T-helper 2 cell treated with Interferon-gamma antibody and Interleukin-4, amounts not matched to agents 5 μg/mL and 100 μg/mL, for 36 hours (primary cell): ENCODE data around the gene ANKH.

Experiments
- DNase-seq: peaks from one replicate; pipeline ENCODE4 v3.0.0; 2021; ENCODE audit warnings: low spot score
- H3K27ac Mint-ChIP-seq: one replicate; pipeline ENCODE4 v1.8.0; 2021; ENCODE audit warnings: mild to moderate bottlenecking, mixed read lengths
- H3K27me3 Mint-ChIP-seq: one replicate; pipeline ENCODE4 v1.8.0; 2021; ENCODE audit warnings: low read depth, mixed read lengths
- H3K36me3 Mint-ChIP-seq: one replicate; pipeline ENCODE4 v1.8.0; 2021; ENCODE audit warnings: low read depth, mixed read lengths
- H3K4me1 Mint-ChIP-seq: one replicate; pipeline ENCODE4 v1.8.0; 2021; ENCODE audit warnings: low read depth, mixed read lengths
- H3K4me3 Mint-ChIP-seq: one replicate; pipeline ENCODE4 v1.8.0; 2022; ENCODE audit warnings: mild to moderate bottlenecking, moderate library complexity, mixed read lengths
- H3K9me3 Mint-ChIP-seq: one replicate; pipeline ENCODE4 v1.8.0; 2021; ENCODE audit warnings: mixed read lengths

ANKH gene

DNA sequence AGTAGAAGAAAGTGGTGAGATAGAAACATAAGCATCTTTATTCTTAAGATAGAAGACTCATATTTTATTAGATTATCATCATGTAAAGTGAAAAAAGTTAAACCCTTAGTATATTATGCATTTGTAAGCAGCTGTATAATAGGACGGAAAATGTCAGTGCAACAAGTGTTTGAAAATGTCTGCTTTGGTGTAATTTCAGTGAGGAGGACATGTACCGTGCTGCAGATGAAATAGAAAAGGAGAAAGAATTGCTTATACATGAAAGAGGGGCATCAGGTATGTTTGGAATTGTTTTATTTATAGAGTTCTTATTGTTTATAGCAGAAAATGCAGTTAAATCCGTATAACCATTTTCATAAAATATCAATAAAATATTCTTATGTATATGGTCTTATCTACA lies 198.1 kb downstream of the ANKH start:
- no peak overlapping the region for H3K27ac Mint-ChIP-seq
- peaks cover 41% of the 10 kb centered on the region for H3K36me3 Mint-ChIP-seq
- H3K4me3 Mint-ChIP-seq, result no peak overlapping the region
- H3K27me3 Mint-ChIP-seq, result no peaks in the 10 kb centered on the region
- no peaks in the 10 kb centered on the region for H3K9me3 Mint-ChIP-seq
- no peak for DNase-seq
- peaks cover 69% of the 10 kb centered on the region for H3K4me1 Mint-ChIP-seq

DNA sequence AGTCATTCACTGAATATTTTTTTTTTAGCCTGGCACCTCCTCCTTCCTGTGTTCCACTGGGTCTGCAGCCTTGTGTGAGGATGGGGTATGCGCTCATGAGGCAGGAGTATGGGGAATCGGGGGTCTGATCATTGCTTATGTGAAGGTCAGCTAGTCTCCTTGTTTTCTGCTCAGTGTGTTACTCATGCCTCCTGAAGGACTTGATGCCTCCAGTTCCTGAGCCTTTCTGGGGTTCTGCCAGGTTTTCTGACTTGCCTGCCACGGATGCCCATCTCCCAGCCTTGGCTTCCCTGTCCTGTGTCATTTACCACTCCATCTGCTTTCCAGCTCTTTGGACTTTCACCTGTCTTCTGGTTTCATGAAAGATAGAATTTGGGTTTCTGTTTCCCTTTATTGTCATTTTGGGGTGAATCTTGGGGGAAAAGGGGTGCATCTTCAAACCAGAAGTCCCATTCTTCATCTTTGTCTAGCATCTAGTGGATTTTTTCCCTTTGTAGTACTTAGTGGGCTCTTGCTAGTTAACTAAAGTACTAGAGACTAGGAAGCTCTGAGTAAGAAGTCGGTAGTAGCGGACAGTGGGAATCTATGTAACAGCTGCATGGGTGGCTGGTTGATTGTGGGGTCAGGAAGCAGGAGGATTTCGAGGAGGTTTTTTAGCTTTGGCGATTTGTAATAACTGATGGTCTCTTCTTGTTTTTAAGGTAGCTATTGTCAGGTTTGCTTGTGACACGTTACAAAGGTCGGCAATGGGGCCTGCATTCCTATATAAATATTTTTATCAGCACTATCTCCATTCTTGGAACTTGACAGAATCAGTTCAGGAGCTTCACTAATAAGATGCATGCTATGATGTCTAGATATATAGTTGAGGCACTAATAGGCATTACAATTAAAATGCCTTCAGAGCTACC lies 198.8 kb downstream of the ANKH start:
- no peak for DNase-seq
- Mint-ChIP-seq H3K4me3 (no peak overlapping the region), H3K4me1 (peaks cover 70% of the 10 kb centered on the region), H3K27ac (peak overlapping the region; percentile 60), H3K36me3 (peaks cover 41% of the 10 kb centered on the region), H3K27me3 (no peaks in the 10 kb centered on the region), H3K9me3 (no peaks in the 10 kb centered on the region)

DNA sequence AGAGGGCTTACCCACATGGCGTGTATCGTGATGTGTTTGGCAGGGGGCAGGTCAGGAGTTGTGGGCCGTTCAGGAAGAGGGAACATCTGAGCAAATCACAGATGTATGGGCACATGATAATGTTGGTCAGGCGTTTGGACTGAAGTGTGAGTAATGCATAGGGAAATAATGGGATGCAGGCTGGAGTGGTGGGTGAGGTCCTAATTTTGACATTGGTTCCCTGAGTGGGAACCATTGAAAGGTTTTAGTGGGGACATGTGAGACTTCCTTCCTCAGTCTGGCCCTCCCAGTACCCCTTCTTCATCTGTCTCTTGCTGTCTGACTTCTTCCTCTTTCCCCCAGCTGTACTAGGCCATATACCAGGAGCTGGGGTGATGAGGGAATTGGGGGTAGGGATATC lies 199.5 kb downstream of the ANKH start:
- DNase-seq, result no peak
- peak overlapping the region; percentile 51 for H3K27ac Mint-ChIP-seq
- H3K27me3 Mint-ChIP-seq, result no peaks in the 10 kb centered on the region
- H3K36me3 Mint-ChIP-seq, result peaks cover 37% of the 10 kb centered on the region
- no peaks in the 10 kb centered on the region for H3K9me3 Mint-ChIP-seq
- H3K4me3 Mint-ChIP-seq, result peak overlapping the region; percentile 10
- H3K4me1 Mint-ChIP-seq, result peaks cover 76% of the 10 kb centered on the region

DNA sequence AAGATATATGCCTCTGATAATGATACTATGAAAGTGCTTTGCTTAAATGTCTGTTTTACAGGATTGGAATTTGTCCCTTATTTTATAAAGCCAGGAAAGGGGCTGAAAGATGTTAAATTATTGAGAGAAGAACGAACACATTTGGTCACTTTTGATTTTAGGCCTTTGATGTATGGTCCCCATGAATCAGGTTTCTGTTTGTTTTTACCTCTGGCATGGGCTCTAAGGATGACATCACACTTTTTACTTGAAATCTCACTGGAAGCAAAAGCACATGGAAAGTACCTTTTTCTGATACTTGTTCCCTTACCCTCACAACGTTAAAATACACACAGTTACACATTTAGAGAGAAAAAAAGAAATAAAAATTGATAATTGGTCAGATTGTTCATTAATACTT lies 200.2 kb downstream of the ANKH start:
- H3K4me3 Mint-ChIP-seq, result peak overlapping the region; percentile 54
- peaks cover 79% of the 10 kb centered on the region for H3K4me1 Mint-ChIP-seq
- no peaks in the 10 kb centered on the region for H3K27me3 Mint-ChIP-seq
- H3K9me3 Mint-ChIP-seq, result no peaks in the 10 kb centered on the region
- H3K36me3 Mint-ChIP-seq, result peaks cover 41% of the 10 kb centered on the region
- H3K27ac Mint-ChIP-seq, result peak overlapping the region; percentile 83
- no peak for DNase-seq

DNA sequence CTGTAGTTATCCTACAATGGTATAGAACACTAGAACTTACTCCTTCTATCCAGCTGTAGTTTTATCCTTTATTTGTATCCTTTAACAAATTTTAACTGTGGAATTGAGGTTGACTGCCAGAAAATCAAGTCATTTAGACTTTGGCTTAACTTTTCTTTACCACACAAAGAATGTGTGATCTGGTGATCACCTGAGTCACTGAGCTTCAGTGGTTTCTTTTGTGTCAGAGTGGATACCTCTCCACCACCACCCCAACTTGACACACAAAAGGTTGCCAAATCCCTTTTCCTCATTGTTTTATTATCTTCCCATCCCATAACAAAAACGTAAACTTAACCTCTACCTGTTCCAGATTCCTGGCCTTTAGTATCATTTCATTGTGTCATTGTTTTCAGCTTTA lies 201.6 kb downstream of the ANKH start:
- no peaks in the 10 kb centered on the region for H3K9me3 Mint-ChIP-seq
- peaks cover 35% of the 10 kb centered on the region for H3K36me3 Mint-ChIP-seq
- no peak overlapping the region for H3K4me3 Mint-ChIP-seq
- DNase-seq, result no peak
- H3K27ac Mint-ChIP-seq, result no peak overlapping the region
- no peaks in the 10 kb centered on the region for H3K27me3 Mint-ChIP-seq
- H3K4me1 Mint-ChIP-seq, result peaks cover 71% of the 10 kb centered on the region

DNA sequence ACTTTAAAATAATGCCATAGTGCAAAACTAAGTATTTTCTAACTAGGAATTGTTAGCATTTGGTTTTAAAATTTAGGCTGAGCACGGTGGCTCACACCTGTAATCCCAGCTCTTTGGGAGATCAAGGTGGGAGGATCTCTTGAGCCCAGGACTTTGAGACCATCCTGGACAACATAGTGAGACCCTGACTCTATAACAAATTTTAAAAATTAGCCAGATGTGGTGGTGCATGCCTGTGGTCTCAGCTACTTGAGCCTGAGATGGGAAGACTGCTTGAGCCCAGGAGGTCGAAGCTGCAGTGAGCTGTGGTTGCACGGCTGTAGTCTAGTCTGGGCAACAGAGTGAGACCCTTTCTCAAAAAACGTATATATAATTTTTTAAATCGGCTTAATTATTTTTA lies 202.2 kb downstream of the ANKH start:
- Mint-ChIP-seq H3K27me3 (no peaks in the 10 kb centered on the region), H3K4me1 (peaks cover 69% of the 10 kb centered on the region), H3K4me3 (no peak overlapping the region), H3K36me3 (peaks cover 32% of the 10 kb centered on the region), H3K9me3 (no peaks in the 10 kb centered on the region), H3K27ac (no peak overlapping the region)
- no peak for DNase-seq

DNA sequence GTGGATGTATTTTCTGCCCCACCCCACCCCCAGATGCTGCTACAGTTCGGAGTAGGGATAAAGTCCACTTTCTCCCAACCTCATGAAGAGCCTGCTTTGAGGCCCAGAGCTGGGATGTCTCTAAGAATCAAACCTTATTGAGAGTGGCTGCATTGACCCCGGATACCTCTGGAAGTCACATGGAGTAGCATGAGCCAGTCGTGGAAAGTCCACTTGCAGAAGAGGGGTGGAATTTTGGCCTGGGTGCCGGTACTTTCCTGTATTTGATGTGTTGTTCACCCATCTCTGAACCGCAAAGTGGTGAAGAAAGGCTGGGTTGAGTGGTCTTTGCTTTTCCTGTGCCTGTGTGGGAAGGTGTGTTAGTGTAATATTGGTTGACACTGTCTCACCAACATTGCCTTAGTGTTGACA lies 203.4 kb downstream of the ANKH start:
- no peaks in the 10 kb centered on the region for H3K27me3 Mint-ChIP-seq
- H3K4me3 Mint-ChIP-seq, result peak overlapping the region; percentile 96
- peaks cover 64% of the 10 kb centered on the region for H3K4me1 Mint-ChIP-seq
- H3K27ac Mint-ChIP-seq, result peak overlapping the region; percentile 75
- H3K36me3 Mint-ChIP-seq, result peaks cover 25% of the 10 kb centered on the region
- no peaks in the 10 kb centered on the region for H3K9me3 Mint-ChIP-seq
- no peak for DNase-seq

DNA sequence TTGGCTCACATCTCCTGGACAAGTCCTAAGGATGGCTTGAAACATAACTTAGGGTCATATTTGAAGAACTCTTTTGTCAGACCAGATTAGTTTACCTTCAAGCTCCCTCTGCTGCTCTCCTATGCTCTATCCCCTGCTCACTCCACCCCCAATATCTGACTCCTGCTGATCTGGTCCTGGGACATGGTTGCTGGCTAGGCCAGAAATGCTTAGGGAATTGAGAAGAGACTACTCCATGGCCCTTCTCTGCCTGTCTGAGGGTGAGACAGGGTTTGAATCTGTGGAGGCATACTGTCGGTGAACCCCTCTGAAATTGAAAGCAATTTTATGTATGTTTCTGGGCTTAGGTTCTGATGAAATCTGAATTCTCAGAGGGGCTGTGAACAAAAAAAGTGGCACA lies 203.8 kb downstream of the ANKH start:
- H3K27ac Mint-ChIP-seq, result peak overlapping the region; percentile 75
- peak overlapping the region; percentile 96 for H3K4me3 Mint-ChIP-seq
- peaks cover 27% of the 10 kb centered on the region for H3K36me3 Mint-ChIP-seq
- H3K9me3 Mint-ChIP-seq, result no peaks in the 10 kb centered on the region
- peaks cover 65% of the 10 kb centered on the region for H3K4me1 Mint-ChIP-seq
- no peaks in the 10 kb centered on the region for H3K27me3 Mint-ChIP-seq
- DNase-seq, result no peak

DNA sequence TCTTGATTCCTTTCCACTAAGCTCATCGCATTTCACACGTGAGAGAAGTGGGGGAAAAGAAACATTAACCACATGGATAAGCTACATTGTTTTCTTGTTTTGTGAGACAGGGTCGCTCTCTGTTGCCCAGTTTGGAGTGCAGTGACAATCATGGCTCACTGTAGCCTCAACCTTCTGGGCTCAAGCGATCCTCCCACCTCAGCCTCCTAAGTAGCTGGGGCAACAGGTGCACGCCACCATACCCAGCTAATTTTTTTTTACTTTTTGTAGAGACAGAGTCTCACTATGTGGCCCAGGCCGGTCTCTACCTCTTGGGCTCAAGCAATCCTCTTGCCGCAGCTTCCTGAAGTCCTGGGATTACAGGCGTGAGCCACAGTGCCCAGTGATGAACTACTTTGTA lies 204.3 kb downstream of the ANKH start:
- Mint-ChIP-seq H3K4me3 (peak overlapping the region; percentile 96), H3K9me3 (no peaks in the 10 kb centered on the region), H3K4me1 (peaks cover 64% of the 10 kb centered on the region), H3K27me3 (no peaks in the 10 kb centered on the region), H3K36me3 (peaks cover 30% of the 10 kb centered on the region), H3K27ac (peak overlapping the region; percentile 2)
- no peak for DNase-seq

DNA sequence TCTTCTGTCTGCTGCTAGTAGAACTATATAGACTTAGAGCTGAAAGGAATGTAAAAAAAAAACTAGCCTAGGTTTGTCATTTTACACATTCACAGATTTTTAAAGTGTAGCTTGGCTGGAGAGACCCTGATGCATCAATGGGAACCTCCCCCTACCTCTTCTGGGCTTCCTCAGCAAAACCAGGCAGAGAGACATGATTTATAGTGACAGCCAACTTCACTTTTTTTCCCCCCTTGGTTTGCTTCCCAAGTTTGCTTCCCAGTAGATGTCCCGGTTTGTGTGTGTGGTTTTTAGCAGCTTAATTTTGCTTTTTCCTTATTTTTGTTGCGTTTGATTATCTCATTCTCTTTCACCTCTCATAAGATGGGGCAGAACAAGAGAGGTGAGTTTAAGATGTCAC lies 205.2 kb downstream of the ANKH start:
- H3K36me3 Mint-ChIP-seq, result peaks cover 28% of the 10 kb centered on the region
- peaks cover 58% of the 10 kb centered on the region for H3K4me1 Mint-ChIP-seq

DNA sequence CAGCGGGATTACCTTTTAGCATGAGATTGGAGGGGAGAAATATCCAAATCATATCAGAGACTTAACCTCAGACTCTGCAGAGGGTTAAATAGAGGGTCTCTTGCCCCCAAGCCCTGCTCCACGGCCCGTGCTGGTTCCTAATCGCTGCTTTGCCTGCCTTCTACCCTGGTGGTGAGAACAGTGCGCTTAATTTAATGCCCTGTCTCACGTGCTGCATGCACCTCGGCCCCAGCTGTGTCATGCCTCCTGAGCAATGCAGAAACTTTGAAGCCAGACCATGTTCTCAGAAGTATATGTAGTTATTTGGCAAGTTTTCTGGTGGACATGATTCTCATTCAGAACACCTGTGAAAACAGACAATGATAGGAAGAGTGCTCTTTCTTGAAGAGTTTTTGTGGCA lies 205.6 kb downstream of the ANKH start:
- Mint-ChIP-seq H3K4me1 (peaks cover 58% of the 10 kb centered on the region), H3K4me3 (peak overlapping the region; percentile 96), H3K36me3 (peaks cover 26% of the 10 kb centered on the region), H3K27ac (peak overlapping the region; percentile 92), H3K9me3 (no peaks in the 10 kb centered on the region), H3K27me3 (no peaks in the 10 kb centered on the region)
- DNase-seq, result no peak

More for the DNA sequence above, 205.2 kb downstream of the ANKH start:
- Mint-ChIP-seq H3K27ac (peak overlapping the region; percentile 32), H3K27me3 (no peaks in the 10 kb centered on the region), H3K4me3 (peak overlapping the region; percentile 96), H3K9me3 (no peaks in the 10 kb centered on the region)
- DNase-seq, result no peak

DNA sequence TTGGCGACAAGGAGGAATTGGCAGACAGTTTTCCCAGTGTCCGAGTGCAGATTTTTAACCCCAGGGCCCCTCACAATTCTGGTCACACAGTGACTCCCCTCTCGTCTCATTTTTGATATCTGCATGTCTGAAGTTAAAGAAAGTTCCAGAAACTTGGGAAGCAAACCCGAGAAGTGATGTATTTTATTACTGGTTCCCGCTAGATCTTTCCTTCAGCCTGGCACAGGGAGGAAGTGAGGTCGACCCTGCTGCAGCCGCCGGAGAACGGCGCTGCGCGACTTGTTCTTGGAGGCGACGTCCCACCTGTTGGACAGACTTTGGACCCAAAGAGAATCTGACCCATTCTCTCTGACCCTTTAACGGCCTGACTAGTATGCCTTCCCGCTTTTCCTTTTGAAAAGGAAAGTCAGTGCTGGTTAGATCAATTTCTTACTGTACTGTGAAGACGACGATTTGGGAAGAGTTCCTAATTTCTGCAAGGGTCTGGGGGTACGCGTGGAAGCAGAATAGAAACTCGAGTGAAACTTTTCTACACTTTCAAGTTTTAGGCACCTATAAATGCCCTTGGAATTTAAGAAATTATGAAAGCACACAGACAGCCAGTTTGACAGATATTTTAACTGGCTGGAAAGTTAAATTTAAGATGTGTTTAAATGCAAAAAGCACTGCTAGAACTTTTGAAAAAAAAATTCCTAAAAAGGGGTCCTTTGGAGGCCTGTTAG lies 206.3 kb downstream of the ANKH start:
- Mint-ChIP-seq H3K36me3 (peaks cover 28% of the 10 kb centered on the region), H3K27me3 (no peaks in the 10 kb centered on the region), H3K4me1 (peaks cover 57% of the 10 kb centered on the region), H3K4me3 (peak overlapping the region; percentile 96), H3K9me3 (no peaks in the 10 kb centered on the region), H3K27ac (peak overlapping the region; percentile 92)
- no peak for DNase-seq

DNA sequence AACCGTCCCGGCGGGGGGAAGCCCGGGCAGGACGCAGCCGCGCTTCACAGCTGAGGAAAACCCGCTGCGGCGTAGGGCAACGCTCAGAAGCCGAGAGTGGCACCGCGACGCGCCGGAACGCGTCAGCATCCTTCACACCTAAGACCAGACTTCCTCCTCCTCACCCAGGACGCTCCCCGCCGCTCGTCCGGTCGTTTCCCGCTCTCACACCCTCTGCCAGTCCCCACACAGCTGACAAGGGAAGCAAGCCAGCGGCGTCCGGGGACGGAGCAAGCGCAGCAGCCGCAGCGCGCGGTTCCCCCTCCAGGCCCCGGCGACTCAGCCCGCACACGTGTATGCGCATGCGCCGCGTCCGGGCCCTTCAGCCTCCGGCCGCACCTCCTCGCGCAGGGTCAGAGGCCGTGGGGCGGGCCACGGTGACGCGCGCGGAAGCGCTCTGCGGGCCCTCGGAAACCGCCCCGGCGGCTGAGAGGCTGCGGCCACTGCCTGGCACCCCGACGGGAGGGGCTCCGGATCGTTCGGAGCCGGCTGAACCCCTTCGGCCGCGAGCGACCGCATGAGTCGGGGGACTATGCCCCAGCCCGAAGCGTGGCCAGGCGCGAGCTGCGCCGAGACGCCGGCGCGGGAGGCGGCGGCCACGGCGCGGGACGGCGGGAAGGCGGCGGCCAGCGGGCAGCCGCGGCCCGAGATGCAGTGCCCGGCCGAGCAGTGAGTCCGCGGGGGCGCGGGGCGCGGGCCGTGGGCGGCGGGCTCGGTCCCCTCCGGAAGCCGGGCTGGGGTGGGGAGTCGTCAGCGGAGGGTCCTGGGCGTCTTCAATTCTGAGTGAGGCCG lies 207.1 kb downstream of the ANKH start, which contains the start of gene OTULIN:
TSS of gene OTULIN (plus strand) at position 449 of the 831 bp plus-strand sequence. CDS start at position 557, 108 bp downstream.
- no peaks in the 10 kb centered on the region for H3K27me3 Mint-ChIP-seq

More for the DNA sequence above, 207.1 kb downstream of the ANKH start, which contains the start of gene OTULIN:
- Mint-ChIP-seq H3K27ac (peak within 1 kb of the TSS; percentile 99), H3K9me3 (no peaks in the 10 kb centered on the region), H3K4me1 (peaks cover 58% of the 10 kb centered on the region), H3K4me3 (peak within 1 kb of the TSS; percentile 96), H3K36me3 (peaks cover 32% of the 10 kb centered on the region)
- DNase-seq, result peak; percentile 92
